PFSK-1 (cell line): ENCODE measurements around the gene TP53I13.

Experiments
- FOXP2 ChIP-seq: optimal IDR thresholded peaks from 2 replicates; pipeline ENCODE3; 2011; ENCODE audit warnings: borderline replicate concordance, control low read depth, inconsistent platforms; ENCODE audit not compliant: insufficient read depth; ENCODE audit errors: extremely low read length, extremely low read depth
- POLR2AphosphoS5 ChIP-seq: IDR thresholded peaks from 2 replicates; pipeline ENCODE4 v1.6.1; 2012; ENCODE audit warnings: low read depth, mild to moderate bottlenecking, control low read depth, low read length, moderate library complexity
- SIN3A ChIP-seq: IDR thresholded peaks from 2 replicates; pipeline ENCODE4 v1.6.1; 2012; ENCODE audit warnings: mild to moderate bottlenecking, low read length, moderate library complexity, borderline replicate concordance; ENCODE audit not compliant: insufficient read depth
- TAF1 ChIP-seq: IDR thresholded peaks from 2 replicates; pipeline ENCODE4 v1.6.1; 2012; ENCODE audit warnings: low read length, control low read depth, borderline replicate concordance; ENCODE audit not compliant: insufficient read depth
- TF ChIP-seq, protein P1 (sequence below), 2 experiments: IDR thresholded peaks; 2 replicates each; pipeline versions ENCODE4 v1.6.1 to v1.8.0; 2011 to 2012; ENCODE audit warnings: low read depth in 2 of 2, low read length in 2 of 2, control low read depth in 1 of 2, inconsistent platforms in 1 of 2, mild to moderate bottlenecking in 1 of 2, moderate library complexity in 1 of 2; ENCODE audit not compliant: insufficient read depth in 1 of 2

The TP53I13 gene

GRCh38 chr17:29612094-29612403, 43.5 kb downstream of the TP53I13 start:
- TF ChIP-seq POLR2AphosphoS5 (no peak), SIN3A (no peak), TAF1 (no peak)

DNA sequence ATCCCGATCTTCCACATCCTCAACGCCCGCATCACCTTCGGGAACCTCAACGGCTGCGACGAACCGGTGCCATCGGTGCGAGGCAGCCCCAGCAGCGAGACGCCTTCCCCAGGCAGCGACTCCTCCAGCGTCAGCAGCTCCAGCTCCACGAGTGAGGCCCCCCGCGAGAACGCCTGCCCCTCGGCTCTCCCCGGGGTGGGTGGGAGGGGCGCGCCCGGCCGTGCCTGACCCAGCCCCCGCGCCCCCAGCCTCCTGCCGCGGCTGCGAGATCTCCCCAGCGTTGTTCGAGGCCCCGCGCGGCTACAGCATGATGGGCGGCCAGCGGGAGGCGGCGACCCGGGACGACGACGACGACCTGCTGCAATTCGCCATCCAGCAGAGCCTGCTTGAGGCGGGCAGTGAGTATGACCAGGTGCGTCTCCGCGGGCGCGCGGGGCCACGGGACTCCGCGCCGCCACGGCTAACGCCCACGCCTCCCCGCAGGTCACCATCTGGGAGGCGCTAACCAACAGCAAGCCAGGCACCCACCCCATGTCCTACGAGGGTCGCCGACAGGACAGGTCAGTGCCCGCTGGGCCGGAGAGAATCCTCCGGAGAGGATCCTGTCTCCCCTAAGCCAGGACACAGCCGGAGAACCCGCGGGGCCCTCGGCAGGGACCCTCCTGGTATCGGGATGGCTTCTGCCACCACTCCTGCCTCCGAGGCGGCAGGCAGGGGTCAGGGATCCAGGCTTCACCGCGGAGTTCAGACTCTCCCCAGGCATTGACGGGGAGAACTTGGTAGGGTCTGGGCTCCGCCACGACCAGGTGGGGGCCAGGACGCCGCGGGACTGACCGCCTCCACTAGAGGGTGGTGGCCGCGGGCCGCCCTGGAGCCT, 44.1 kb downstream of the TP53I13 start:
- TF ChIP-seq, protein P1, sequence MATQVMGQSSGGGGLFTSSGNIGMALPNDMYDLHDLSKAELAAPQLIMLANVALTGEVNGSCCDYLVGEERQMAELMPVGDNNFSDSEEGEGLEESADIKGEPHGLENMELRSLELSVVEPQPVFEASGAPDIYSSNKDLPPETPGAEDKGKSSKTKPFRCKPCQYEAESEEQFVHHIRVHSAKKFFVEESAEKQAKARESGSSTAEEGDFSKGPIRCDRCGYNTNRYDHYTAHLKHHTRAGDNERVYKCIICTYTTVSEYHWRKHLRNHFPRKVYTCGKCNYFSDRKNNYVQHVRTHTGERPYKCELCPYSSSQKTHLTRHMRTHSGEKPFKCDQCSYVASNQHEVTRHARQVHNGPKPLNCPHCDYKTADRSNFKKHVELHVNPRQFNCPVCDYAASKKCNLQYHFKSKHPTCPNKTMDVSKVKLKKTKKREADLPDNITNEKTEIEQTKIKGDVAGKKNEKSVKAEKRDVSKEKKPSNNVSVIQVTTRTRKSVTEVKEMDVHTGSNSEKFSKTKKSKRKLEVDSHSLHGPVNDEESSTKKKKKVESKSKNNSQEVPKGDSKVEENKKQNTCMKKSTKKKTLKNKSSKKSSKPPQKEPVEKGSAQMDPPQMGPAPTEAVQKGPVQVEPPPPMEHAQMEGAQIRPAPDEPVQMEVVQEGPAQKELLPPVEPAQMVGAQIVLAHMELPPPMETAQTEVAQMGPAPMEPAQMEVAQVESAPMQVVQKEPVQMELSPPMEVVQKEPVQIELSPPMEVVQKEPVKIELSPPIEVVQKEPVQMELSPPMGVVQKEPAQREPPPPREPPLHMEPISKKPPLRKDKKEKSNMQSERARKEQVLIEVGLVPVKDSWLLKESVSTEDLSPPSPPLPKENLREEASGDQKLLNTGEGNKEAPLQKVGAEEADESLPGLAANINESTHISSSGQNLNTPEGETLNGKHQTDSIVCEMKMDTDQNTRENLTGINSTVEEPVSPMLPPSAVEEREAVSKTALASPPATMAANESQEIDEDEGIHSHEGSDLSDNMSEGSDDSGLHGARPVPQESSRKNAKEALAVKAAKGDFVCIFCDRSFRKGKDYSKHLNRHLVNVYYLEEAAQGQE (IDR thresholded peaks at IDR 0.05; ENCODE audit: insufficient read depth in 1 of 2, low read depth in 2 of 2, low read length in 2 of 2), result no peak
- TF ChIP-seq FOXP2 (no peak), POLR2AphosphoS5 (no peak), SIN3A (no peak), TAF1 (no peak)

GRCh38 chr17:29613352-29613837, 44.9 kb downstream of the TP53I13 start:
- TF ChIP-seq FOXP2, result no peak
- TF ChIP-seq SIN3A, result no peak
- TF ChIP-seq POLR2AphosphoS5, result no peak
- TF ChIP-seq TAF1, result no peak
- TF ChIP-seq, protein P1 (IDR thresholded peaks at IDR 0.05; ENCODE audit: insufficient read depth in 1 of 2, low read depth in 2 of 2, low read length in 2 of 2), result no peak

- no peak for TF ChIP-seq TAF1
- TF ChIP-seq FOXP2, result no peak
- TF ChIP-seq, protein P1 (IDR thresholded peaks at IDR 0.05; ENCODE audit: insufficient read depth in 1 of 2, low read depth in 2 of 2, low read length in 2 of 2), result no peak
- TF ChIP-seq POLR2AphosphoS5, result no peak
- no peak for TF ChIP-seq SIN3A
Measured at GRCh38 chr17:29613856-29614255, 45.4 kb downstream of the TP53I13 start.

DNA sequence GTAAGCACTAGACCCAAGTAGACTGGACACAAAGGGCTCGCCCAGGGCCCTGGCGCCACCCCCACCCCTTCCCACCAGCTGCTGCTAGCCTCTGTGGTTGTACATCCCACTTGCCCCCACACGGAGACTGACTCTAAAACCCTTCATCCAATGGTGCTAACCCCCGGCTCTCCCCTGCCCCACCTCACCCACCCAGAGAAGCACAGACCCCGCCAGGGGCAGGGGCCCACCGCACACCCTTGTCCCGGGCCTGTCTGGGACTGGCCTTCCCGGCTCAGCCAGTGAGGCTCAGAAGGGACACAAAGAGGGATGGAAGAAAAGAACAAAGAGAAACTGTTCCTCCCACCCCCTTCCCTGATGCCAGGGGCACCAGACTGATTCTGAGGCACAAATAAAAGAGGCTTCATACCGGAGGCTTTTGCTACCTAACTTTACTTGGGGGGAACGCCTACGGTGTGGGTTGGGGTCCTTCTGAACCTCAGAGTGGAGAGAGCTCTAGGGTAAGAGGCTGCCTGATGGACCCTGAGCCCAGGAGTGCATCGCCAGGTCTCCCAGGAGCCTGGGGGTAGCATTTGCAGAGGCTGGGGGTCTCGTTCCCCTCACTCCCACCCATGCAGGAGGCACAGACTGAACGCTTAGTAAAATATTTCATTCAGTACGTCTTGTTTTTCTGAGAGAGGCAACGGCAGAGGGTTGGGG, 46.0 kb downstream of the TP53I13 start:
- no peak for TF ChIP-seq SIN3A
- no peak for TF ChIP-seq FOXP2
- TF ChIP-seq POLR2AphosphoS5, result no peak
- TF ChIP-seq, protein P1 (IDR thresholded peaks at IDR 0.05; ENCODE audit: insufficient read depth in 1 of 2, low read depth in 2 of 2, low read length in 2 of 2), result no peak
- TF ChIP-seq TAF1, result no peak
